HG03558 (cell line): Measurements from ENCODE around the gene KRT76.

Experiments used
- ATAC-seq: cut with Tn5 transposase; IDR thresholded peaks from one replicate; pipeline ENCODE4 v1.9.1; 2021; ENCODE audit warnings: moderate number of reproducible peaks; ENCODE audit not compliant: unreplicated experiment; ENCODE audit errors: extremely low read depth

KRT76 gene

GRCh38 chr12:52744493-52745156 is 32.5 kb downstream of the KRT76 start:
- ATAC-seq: no peak

DNA sequence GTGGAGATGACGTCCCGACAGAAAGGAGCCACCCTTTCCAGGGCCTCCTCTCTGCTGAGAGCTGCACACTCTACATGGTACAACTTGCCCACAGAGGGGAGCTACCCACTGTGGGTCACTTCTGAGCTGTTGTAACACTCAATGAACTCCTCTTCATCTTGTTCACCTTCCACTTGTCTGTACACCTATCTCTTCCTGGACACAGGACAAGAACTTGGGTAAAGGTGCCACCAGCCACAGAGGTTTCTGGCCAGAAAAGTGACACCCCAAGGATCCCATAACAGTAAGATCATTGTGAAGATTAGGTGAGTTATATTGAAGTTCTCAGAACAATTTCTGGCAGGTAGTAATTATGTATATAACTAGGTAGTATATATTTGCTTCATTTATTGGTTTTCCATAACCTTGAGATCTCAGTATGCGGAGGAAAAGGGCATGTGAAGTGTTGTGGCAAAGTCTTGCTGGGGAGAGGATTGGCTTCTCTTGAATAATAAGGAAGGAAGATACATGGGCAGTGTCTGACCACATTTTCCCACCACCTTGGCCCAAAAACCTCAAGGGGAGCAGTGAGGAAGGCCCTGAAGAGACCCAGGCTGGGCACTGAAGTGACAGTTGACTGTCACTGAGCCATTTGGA is 34.2 kb downstream of the KRT76 start:
- ATAC-seq: no peak

DNA sequence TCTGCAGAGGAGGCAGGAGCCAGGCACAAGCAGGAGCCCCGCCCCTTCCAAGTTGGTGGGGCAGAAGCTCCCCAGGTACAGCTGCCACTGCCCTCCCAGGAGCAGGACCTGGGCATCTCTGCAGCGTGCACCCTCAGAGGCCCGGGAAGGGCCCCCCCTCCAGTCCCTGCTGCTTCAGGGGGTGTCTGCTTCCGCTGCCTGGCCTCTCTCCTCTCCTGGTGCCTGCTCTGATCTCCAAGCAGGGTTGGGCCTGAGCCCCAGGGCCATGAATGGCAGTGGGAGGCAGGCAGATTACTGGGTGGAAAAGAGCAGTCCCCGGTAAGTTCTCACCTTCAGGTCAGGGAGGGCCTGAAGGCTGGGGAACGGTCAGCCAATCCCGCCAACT is 35.0 kb downstream of the KRT76 start:
- no peak for ATAC-seq

DNA sequence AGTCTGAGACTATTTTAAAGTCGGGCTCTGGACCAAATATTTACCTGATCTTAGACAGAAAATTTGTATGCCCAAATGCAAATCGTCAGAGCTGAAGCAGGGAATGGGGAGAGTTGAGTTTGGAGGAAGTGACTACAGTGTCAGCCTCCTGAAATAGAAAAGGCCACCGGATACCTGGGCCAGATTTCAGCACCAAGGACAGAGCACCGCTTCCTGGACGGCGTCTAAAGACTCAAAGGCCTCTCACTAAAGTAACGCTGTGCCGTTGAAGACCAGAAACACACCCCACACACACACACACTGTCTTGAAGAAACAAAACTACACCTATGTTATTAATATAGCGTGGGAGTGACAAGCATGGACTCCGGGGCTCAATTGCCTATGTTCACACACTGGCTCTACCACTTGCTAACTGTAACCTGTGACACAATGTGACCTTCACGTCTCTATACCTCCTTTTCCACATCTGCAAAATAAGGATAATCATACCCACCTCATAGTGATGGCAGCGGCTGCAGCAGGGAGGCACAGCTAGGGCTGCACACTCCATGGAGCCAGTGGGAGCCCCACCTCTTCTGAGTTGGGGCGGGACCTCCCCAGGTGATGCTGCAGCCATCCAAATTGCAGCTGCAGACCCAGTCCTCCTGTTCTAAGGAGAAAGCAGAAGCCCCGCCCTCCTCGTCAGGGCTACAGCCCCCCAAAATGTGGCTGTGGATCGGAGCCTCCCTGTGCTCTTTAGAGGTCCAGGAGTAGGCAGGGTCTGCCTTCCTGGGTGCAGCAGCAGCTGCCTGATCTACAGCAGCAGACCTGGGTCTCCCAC is 35.6 kb downstream of the KRT76 start:
- no peak for ATAC-seq

DNA sequence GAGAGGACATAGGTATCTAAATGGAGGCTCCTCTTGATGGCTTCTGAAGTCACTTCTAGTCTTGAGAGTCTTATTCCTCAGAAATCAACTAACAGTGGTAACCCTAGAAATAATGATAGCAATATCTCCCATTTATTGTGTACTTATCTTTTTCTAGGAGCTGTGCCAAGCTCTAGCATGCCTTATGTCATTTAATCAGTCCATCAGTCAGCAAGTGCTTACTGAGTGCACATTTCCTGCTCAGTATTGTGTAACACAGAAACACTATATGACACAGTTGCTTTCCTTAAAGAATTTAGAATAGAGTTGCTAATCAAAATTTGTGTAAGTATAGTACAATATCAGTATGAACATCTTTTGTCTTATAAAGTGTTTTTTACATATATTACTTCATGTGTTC is 36.6 kb downstream of the KRT76 start:
- no peak for ATAC-seq

GRCh38 chr12:52739963-52740362 is 37.2 kb downstream of the KRT76 start:
- ATAC-seq: no peak

DNA sequence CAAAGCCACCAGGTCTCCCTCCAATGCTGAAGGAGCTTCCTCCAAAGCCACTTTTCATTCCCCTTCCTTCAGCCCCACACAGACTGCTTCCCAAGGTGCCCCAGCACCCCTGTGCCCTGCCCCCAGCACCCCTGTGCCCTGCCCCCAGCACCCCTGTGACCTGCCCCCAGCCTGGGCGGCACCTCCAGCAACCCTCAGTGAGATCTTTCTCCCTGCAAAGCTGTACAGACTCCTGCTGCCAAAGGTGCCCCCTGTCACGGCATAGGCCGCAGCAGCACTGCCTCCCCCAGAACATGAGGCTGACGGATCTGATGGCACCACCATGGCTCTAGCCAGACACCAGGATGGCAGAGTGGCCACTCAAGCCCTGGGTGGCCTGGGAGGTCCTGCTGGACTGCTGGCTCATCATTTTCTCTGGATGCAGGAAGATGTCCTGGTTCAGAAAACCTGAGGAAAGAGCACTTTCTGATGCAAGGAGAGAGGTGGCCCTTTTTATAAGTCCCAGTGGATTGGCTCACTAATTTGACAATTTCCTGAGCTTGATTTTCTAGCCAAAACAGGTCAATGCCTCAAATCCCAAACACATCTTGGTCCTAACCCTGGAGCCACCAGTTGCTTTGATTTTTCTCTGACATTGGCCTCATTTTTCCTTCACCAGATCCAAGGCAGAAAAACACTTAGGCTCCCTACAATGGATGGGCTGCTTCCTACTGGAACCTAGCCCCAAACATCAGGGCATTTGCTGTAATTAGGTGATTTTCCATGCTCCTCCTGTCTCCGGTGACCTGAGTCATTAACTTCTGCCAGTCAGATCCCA is 41.1 kb downstream of the KRT76 start:
- no peak for ATAC-seq

DNA sequence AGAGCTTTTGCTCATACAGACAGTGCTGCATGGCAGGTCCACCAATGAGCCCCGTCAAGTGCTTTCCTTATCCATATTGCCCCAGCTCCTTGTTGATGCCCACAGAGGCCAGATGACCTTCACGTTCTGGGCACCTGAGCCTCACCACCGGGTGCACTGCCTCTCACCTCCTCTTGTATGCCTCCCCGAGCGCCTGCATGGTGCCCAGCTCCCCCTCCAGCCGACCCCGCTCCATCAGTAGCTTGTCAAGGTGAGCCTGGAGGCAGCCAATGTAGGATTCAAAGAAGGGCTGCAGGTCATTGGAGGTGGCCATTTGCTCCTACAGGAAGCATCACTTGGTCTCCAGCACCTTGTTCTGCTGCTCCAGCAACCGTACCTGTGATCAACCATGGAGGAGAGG is 42.0 kb downstream of the KRT76 start:
- no peak for ATAC-seq

GRCh38 chr12:52730793-52731192 is 46.4 kb downstream of the KRT76 start:
- no peak for ATAC-seq

DNA sequence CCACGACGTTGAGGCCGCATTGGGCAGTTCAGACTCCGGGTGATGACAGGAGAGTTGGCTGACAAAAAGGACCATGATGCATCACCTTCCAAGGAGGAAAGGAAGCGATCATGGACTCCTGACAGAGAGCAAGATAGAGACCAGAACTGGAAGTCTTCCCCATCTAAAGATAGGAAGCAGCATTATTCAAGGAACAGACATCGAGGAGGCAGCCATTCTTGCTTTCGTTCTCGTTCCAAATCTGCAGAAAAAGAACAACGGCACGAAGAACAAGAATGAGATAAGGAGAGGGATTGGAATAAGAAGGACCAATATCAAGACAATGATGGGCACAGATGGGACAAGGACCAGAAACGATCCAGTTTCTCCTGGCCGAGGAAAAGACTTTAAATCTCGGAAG is 46.8 kb downstream of the KRT76 start:
- no peak for ATAC-seq

DNA sequence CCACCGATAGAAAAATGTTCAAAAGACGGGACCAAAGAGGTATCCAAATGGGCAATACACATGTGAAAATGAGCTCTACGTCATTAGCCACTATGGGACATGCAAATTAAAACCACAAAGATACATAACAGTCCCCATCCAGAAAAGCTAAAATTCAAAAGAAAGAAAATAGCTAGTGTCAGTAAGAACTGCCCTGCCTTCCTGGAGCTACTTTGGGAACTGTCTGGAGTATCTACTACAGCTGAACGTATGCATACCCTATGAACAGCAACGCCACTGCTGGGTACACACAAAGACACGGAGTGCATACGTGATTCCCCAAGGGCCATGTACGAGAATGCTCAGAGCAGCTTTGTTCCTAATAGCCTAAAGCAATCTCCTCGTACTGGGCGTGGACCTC is 48.0 kb downstream of the KRT76 start:
- ATAC-seq: no peak

- ATAC-seq: no peak
Measured at GRCh38 chr12:52728374-52728773, 48.8 kb downstream of the KRT76 start.

- no peak for ATAC-seq
Measured at GRCh38 chr12:52727037-52727436, 50.1 kb downstream of the KRT76 start.

DNA sequence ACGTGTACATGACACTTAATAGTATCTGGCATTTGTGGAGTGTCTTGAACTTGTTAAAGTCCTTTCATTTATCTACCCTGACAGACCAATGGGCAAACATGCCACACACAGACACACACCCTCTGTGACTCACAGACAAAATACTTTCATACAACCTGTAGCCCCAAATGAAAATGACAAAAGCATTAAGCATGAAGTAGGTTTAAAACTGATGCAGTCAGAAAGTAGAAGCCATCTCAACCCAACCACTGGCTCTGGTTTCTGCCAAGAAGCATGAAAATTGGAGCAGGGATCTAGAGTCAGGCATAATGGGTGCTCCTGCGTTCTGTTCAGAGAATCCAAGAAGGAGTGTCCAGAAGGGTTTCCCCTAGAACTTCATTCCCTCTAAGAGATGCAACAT is 50.7 kb downstream of the KRT76 start:
- no peak for ATAC-seq

DNA sequence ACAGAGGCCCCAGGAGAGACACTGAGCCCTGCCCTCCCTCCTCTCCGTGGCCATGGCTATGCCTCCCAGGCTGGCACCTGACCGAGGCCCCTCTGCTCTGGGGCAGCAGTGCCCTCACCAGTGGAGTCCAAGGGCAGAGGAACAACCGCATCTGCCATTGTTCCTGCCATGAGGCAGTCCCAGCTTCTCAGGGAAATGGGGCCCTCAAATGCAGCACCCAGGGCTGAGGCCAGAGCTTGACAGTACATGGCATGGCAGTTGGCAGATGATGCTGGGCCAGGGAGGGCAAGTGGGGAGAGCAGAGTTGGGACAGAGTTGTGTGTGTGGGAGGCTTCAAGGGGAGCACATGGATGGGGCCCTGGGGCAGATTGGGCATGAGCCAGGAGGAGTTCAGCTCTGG is 52.8 kb downstream of the KRT76 start:
- ATAC-seq: no peak

DNA sequence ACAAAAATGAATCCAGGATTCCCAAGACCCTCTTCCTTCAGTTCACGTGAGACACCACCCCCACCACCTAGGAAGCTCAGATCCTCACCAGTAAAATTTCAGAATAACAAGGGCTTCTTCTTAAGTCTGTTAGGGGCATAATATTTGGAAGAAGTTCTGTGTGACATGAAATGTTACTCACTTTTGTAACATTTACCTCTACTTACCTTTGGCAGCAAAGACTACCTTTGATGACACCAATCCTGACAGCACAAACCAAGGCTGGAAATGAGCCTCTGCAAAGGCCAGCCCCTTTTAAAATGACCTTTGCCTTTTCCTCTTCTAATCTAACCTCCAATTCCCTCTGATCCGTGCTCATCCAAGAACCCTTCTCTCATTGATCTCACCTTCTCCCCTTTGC is 54.5 kb downstream of the KRT76 start:
- ATAC-seq: no peak

- ATAC-seq: no peak
Measured at GRCh38 chr12:52721838-52722470, 55.2 kb downstream of the KRT76 start.

DNA sequence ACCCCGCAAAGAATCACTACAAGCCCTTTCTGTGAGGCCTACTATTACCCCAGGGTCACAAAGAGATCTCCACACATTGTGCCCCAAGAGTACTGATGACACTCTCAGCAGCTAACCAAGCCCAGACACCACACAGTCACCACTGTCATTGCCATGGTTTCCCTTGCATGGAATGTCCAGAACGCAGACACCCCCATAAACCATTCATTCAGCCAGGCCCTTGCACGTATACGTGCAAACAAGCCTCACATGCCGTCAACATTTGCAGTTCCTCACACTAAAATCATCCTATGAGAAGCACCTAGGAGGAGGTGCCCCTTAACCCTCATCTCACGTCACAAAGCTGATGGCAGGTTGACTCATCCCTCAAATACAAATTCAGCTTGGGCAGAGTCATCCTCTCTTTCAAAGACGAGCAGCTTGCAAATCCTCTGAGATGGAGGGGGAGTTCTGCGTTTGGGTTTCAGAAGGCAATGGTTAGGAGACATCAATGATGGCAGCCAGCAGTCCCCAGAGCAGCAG is 56.7 kb downstream of the KRT76 start:
- ATAC-seq: no peak
